GM18526 (cell line): ENCODE results near the gene PSTPIP2.

Source experiments
- POLR2A ChIP-seq: IDR thresholded peaks from 3 replicates; pipeline ENCODE4 v1.6.1; 2011; ENCODE audit not compliant: insufficient read length; ENCODE audit errors: extremely low read depth

PSTPIP2 gene

GRCh38 chr18:46051731-46052461 lies 20.2 kb downstream of the PSTPIP2 start:
- TF ChIP-seq POLR2A = no peak

GRCh38 chr18:46050268-46050667 lies 21.8 kb downstream of the PSTPIP2 start:
- TF ChIP-seq POLR2A = no peak

GRCh38 chr18:46048641-46049040 lies 23.4 kb downstream of the PSTPIP2 start:
- TF ChIP-seq POLR2A = no peak

GRCh38 chr18:46046688-46047087 lies 25.4 kb downstream of the PSTPIP2 start:
- no peak for TF ChIP-seq POLR2A

- TF ChIP-seq POLR2A = no peak
Observed at GRCh38 chr18:46046126-46046525, 25.9 kb downstream of the PSTPIP2 start.

GRCh38 chr18:46042571-46043123 lies 29.4 kb downstream of the PSTPIP2 start:
- TF ChIP-seq POLR2A = no peak

GRCh38 chr18:46040747-46041104 lies 31.3 kb downstream of the PSTPIP2 start:
- no peak for TF ChIP-seq POLR2A

GRCh38 chr18:46040033-46040746 lies 31.9 kb downstream of the PSTPIP2 start:
- no peak for TF ChIP-seq POLR2A

- no peak for TF ChIP-seq POLR2A
Observed at GRCh38 chr18:46037512-46038305, 34.4 kb downstream of the PSTPIP2 start.

GRCh38 chr18:46035696-46036680 lies 36.1 kb downstream of the PSTPIP2 start:
- TF ChIP-seq POLR2A = no peak

- no peak for TF ChIP-seq POLR2A
Observed at GRCh38 chr18:46034230-46034629, 37.8 kb downstream of the PSTPIP2 start.

GRCh38 chr18:46031741-46032140 lies 40.3 kb downstream of the PSTPIP2 start:
- TF ChIP-seq POLR2A = no peak

- TF ChIP-seq POLR2A = no peak
Observed at GRCh38 chr18:46028536-46028891, 43.5 kb downstream of the PSTPIP2 start.

GRCh38 chr18:46019936-46020335 lies 52.1 kb downstream of the PSTPIP2 start:
- TF ChIP-seq POLR2A = no peak
